NK-92 treated with Interleukin-12 subunit alpha and Interleukin-12 subunit beta, amount 100 ng/mL, for 24 hours (cell line): ENCODE measurements around the gene ZNF346.

Experiments
- DNase-seq: peaks from one replicate; lab custom pipeline; 2025; lab: John Stamatoyannopoulos, UW

Gene ZNF346

GRCh38 chr5:177117441-177118045 is 95.0 kb downstream of the ZNF346 start:
- no peak for DNase-seq

DNA sequence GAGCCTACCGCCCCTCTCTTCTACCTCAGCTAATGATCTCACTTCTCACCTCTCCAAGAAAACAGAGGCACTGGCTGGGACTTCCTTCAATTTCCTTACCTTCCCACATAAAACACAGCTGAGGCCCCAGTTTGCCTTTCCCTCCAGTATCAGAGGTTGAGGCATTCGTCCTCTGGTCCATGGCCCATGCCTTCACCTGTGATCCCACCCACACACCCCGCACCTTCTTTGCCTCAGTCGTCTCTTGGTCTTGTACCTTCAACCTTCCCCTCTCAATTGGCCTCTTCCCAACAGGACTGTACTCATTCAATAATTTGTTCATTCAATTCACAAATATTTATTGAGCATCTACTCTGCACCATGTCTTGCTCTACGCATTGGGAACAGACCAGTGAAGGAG is 100.1 kb downstream of the ZNF346 start:
- DNase-seq: no peak

GRCh38 chr5:177123789-177124485 is 101.4 kb downstream of the ZNF346 start:
- DNase-seq: no peak

- no peak for DNase-seq
Measured at GRCh38 chr5:177124486-177124991, 102.0 kb downstream of the ZNF346 start.

DNA sequence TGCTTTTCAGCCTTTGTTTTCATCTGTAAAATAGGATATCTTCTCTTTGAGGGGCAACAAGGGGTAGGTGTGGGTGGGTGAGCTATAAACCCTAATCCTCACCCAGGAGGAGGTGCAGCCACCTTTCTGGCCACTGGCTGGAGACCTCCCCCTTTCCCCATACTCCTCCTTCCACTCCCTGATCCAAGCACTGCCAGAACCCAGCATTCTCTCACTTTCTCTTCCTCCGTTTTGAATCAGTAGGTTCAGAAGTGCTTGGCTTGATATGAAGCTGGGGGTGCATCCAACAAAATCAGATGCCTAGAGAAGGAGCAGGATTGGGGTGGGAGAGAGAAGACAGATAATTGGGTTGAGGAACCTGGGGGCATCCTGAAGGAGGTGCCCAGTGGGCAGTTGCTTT is 104.3 kb downstream of the ZNF346 start:
- DNase-seq: no peak

- no peak for DNase-seq
Measured at GRCh38 chr5:177128551-177128981, 106.1 kb downstream of the ZNF346 start.

DNA sequence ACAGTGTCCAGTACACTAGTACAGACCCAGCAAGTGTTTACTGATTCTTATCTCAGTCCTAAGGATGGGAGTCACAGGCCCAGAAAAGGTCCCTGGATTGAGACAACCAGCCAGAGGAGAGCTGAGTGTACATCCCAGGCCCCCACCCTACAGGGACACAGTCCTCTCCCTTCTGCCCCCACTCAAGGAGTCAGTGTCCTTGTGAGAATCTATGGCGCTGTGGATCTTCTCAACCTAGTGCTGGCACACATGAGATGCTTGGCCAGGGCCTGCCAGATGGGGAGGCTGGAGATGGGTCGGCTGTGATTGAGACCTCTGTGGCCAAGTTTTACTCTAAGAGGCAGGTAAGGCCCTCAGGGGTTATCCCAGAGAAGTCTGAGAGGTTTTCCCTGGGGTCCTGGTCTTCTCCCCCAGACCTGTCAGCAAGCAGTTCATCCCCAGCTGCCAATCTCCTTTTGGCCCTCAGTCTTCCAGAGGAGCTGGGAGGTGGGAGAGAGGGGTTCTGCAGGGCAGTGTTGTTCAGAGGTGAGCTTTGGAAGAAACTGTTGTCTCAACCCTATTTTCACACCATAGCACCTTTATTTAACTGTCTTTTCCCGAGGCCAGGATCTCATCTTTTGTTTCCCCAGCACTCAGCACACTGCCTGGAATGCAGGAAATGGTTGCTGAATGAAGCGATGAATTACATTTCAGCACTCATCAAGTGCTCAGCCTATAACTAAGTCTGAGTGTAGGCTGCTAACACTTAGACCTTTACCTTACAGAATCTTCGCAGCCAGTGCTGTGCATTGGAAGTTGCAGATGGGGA is 107.9 kb downstream of the ZNF346 start:
- no peak for DNase-seq
